Stimulated activated CD8-positive, alpha-beta memory T cell treated with anti-CD3 and anti-CD28 coated beads, Interleukin-12 subunit alpha, Interleukin-12 subunit beta, amount 100 ng/mL, for 1 hour (primary cell): Measurements from ENCODE around the gene CCDC183.

Experiments
- DNase-seq: peaks from one replicate; pipeline ENCODE4 v3.0.0-alpha.2; 2020; ENCODE audit warnings: low read depth

The CCDC183 gene

DNA sequence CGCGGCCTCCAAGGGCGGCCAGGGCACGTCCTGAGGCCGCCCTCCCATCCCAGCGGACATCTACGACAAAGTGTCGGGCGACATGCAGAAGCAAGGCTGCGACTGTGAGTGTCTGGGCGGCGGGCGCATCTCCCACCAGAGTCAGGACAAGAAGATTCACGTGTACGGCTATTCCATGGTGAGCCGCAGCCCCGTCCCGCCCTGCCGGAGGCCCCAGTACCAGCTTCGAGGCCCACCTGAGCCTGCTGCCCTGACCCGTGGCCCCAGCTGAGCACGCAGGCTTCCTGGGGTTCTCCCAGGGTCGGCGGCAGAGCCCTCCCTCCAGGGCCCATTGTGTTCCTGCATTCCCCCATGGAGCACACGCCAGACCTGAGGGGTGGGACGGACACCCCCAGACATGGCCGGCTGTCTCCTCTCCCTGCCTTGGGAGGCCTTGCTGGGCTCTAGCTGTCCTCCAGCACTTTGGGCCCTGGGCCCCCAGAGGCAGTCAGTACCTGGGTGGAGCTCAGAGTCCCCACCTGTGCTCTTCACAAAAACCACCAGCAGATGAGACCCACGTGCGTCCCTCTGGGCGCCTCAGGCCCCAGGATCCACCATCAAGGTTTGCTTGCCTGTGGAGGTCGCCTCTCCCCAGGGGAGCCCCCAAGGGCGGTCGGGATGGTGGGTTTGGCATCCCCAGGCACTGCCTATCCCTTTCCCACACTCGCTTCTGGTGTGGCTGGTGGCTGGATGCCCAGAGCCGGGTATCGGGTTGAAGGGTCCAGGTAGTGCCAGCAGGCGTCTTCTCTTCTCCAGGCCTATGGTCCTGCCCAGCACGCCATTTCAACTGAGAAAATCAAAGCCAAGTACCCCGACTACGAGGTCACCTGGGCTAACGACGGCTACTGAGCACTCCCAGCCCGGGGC, 54.1 kb downstream of the CCDC183 start:
- no peak for DNase-seq

DNA sequence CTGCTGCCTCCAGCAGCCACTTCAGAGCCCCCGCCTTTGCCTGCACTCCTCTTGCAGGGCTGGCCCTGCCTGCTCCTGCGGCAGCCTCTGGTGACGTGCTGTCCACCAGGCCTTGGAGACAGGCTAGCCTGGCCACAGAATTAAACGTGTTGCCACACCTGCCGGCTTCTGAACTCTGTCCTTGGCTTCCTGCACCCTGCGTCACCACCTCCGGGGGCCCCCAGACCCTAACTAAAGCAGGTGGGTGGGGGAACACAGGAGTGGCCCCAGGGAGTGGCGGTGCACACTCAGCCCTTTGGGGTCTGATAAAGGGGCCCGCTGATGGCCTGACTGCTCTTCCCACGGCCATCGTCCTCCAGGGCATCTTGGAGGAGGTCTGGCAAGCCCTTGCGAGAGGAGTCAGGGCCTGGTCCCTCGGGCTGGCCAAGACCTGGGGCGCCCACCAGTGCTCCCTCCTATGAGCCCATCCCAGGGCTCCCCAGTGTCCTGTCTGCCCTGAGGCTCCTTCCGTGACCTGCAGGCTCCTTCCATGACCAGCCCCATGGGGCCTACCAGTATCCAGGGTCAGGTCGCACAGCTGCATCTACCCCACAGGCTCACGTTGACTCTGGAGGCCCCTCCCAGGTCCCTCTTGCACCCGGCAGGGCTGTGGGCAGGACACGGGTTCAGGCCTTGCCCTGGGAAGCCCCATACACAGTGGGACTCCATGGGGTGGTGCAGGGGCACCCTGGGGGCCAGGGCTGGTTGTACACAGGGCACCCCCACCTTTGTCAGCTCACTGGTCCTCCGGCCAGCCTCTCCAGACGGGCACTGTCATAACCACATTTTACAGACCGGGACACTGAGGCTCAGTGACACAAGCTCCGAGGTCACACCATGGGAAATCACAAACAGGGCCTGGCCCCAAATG, 55.0 kb downstream of the CCDC183 start:
- DNase-seq = no peak

GRCh38 chr9:136851941-136852663, 56.0 kb downstream of the CCDC183 start, which contains the start of gene MAMDC4:
Gene MAMDC4, plus strand, starts transcription at chr9:136852346. Its CDS starts 71 bp downstream, at chr9:136852417.
- no peak for DNase-seq

- DNase-seq = no peak
Measured at GRCh38 chr9:136852664-136853595, 56.8 kb downstream of the CCDC183 start.

GRCh38 chr9:136853596-136854112, 57.5 kb downstream of the CCDC183 start:
- no peak for DNase-seq

GRCh38 chr9:136854113-136854841, 58.1 kb downstream of the CCDC183 start:
- DNase-seq = no peak

GRCh38 chr9:136854842-136855460, 58.8 kb downstream of the CCDC183 start:
- DNase-seq = no peak

DNA sequence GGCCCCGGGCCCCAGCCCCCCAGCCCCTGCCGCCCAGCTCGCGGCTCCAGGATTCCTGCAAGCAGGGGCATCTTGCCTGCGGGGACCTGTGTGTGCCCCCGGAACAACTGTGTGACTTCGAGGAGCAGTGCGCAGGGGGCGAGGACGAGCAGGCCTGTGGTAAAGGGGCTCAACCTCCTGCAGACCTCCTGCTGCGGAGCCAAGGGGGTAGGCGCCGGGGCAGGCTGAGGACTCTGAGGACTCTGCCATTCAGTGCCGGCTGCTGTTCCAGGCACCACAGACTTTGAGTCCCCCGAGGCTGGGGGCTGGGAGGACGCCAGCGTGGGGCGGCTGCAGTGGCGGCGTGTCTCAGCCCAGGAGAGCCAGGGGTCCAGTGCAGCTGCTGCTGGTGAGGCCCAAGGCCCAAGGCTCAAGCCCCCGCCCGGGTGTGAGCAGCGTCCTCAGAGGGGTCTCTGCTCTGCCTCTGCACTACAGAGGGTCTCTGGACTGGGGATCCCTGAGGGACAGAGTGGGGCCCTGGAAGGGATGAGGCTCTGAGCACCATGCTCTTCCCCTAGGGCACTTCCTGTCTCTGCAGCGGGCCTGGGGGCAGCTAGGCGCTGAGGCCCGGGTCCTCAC, 59.4 kb downstream of the CCDC183 start:
- DNase-seq = no peak

GRCh38 chr9:136856079-136856476, 59.9 kb downstream of the CCDC183 start:
- no peak for DNase-seq

DNA sequence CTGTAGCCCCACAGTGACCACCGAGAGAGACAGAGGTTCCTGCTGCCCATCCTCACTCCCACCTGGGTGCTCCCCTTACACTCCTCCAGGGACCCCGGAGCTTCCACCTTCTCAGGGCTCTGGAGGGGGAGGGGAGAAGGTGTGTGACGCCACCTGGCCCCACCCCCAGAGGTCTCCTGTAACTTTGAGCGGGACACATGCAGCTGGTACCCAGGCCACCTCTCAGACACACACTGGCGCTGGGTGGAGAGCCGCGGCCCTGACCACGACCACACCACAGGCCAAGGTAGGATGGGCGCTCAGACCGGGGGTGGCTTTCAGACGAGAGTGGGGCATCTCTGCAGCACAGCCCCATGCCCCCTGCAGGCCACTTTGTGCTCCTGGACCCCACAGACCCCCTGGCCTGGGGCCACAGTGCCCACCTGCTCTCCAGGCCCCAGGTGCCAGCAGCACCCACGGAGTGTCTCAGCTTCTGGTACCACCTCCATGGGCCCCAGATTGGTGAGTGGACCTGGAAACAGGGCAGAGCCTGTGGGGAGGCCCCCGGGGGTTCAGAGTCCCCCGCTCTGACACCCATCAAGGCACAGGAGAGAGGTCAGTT, 60.5 kb downstream of the CCDC183 start:
- DNase-seq = no peak

- no peak for DNase-seq
Measured at GRCh38 chr9:136857166-136857565, 61.0 kb downstream of the CCDC183 start.
